ENCODE data around the gene MAG. TPM values are rescaled to one million over a fixed set of nuclear protein-coding genes. Genes with fewer than 3 reads are reported as not detected.

The MAG gene
- total RNA-seq, 2 experiments from 2014 or later: 0.26 TPM; not detected in 1

Small RNA genes lying within 50 kb of the gene (microRNA-seq; reads per million reads assigned to microRNA genes)
- not detected for gene MIR5196

Other genes starting within 250 kb of the MAG start
- not detected for gene FXYD3, start 176.3 kb upstream of the MAG start, total RNA-seq
- gene LGI4, start 157.1 kb upstream of the MAG start, total RNA-seq: under 1 TPM; 0.13 TPM
- 1 to 10 TPM; 1.3 to 1.4 TPM for gene FXYD1, start 153.3 kb upstream of the MAG start, total RNA-seq
- gene FXYD7, start 148.9 kb upstream of the MAG start, total RNA-seq: 1 to 10 TPM; 4.1 to 5.2 TPM
- gene FXYD5, start 137.4 kb upstream of the MAG start, total RNA-seq: 100 to 1,000 TPM; 338 to 384 TPM
- not detected for gene FAM187B, start 63.4 kb upstream of the MAG start, total RNA-seq
- 10 to 100 TPM; 25.5 to 25.9 TPM for gene LSR, start 43.2 kb upstream of the MAG start, total RNA-seq
- 100 to 1,000 TPM; 125 to 138 TPM for gene USF2, start 23.2 kb upstream of the MAG start, total RNA-seq
- under 1 TPM; 0.50 to 0.63 TPM for gene HAMP, start 9.6 kb upstream of the MAG start, total RNA-seq
- under 1 TPM; 0.52 to 0.63 TPM for gene CD22, start 37.0 kb downstream of the MAG start, total RNA-seq
- not detected for gene FFAR1, start 55.7 kb downstream of the MAG start, total RNA-seq
- not detected for gene FFAR3, start 66.3 kb downstream of the MAG start, total RNA-seq
- not detected for gene GPR42, start 78.9 kb downstream of the MAG start, total RNA-seq
- gene FFAR2, start 156.1 kb downstream of the MAG start, total RNA-seq: not detected
- not detected for gene KRTDAP, start 198.3 kb downstream of the MAG start, total RNA-seq
- gene DMKN, start 221.5 kb downstream of the MAG start, total RNA-seq: not detected
- not detected for gene SBSN, start 236.2 kb downstream of the MAG start, total RNA-seq
- gene GAPDHS, start 241.3 kb downstream of the MAG start, total RNA-seq: not detected

All from activated CD8-positive, alpha-beta T cell treated with anti-CD3 and anti-CD28 coated beads, Interleukin-2, amount 10 ng/mL, durations not matched to agents 7 days and 5 days (primary cell).